ENCODE results near the gene EXOSC10. TPM values are rescaled to one million over a fixed set of nuclear protein-coding genes. Genes with fewer than 3 reads are reported as not detected.
"Not testable (repeated sequence)": the region's sequence is repeated elsewhere in the genome, so short reads cannot be mapped to it uniquely, and the experiment has no call there.

Gene EXOSC10
- total and polyA plus RNA-seq, 4 donors: 62.0 to 115 (median 80.6) TPM

- not testable (repeated sequence) for H3K36me3 ChIP-seq (ENCODE audit: control insufficient read depth, insufficient read depth, low read length); H3K4me1 ChIP-seq (ENCODE audit: control insufficient read depth, insufficient read depth, low read length); DNase-seq (ENCODE audit: low read depth in 4 of 6, low spot score in 6 of 6); H3K27ac ChIP-seq (ENCODE audit: low read depth, low read length); H3K4me3 ChIP-seq (ENCODE audit: low read depth, low read length); H3K27me3 ChIP-seq (ENCODE audit: control insufficient read depth, insufficient read depth, low read length); H3K9me3 ChIP-seq (ENCODE audit: control insufficient read depth, insufficient read depth, low read length)
- WGBS (ENCODE audit: insufficient coverage): 91% methylated on average over 5 of the region's 7 CpGs
Observed at GRCh38 chr1:11040105-11040429, 59.6 kb downstream of the EXOSC10 start.

DNA sequence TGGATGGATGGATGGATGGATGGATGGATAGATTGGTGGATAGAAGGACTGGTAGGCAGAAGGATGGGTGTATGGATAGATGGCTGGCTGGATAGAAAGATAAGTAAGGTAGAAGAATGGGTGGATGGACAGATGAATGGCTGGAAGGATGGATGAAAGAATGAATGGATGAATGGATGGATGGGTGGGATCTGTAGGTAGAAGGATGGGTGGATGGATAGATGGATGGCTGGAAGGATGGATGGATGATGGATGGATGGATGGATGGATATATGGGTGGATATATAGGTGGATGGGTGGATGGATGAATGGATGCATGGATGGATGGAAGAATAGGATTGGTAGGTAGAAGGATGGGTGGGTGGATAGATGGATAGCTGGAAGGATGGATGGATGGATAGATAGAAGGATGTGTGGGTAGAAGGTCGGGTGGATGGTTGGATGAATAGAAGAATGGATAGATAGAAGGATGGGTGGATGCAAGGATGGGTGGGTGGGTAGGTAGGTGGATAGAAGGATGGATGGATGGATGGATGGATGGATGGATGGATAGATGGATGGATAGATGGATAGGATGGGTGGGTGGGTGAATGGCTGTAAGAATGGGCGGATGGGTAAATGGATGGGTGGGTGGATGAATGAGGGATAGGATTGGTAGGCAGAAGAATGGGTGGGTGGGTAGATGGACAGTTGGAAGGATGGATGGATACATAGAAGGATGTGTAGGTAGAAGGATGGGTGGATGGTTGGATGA, 60.1 kb downstream of the EXOSC10 start:
- 80% methylated on average over 2 of the region's 2 CpGs for WGBS (ENCODE audit: insufficient coverage)
- DNase-seq (ENCODE audit: low read depth in 4 of 6, low spot score in 6 of 6): no peak
- no peaks in the 10 kb centered on the region for H3K9me3 ChIP-seq (ENCODE audit: control insufficient read depth, insufficient read depth, low read length)
- H3K4me1 ChIP-seq (ENCODE audit: control insufficient read depth, insufficient read depth, low read length): peaks cover 5% of the 10 kb centered on the region
- H3K27me3 ChIP-seq (ENCODE audit: control insufficient read depth, insufficient read depth, low read length): no peaks in the 10 kb centered on the region
- H3K4me3 ChIP-seq (ENCODE audit: low read depth, low read length): no peak overlapping the region
- no peak overlapping the region for H3K27ac ChIP-seq (ENCODE audit: low read depth, low read length)
- no peaks in the 10 kb centered on the region for H3K36me3 ChIP-seq (ENCODE audit: control insufficient read depth, insufficient read depth, low read length)

DNA sequence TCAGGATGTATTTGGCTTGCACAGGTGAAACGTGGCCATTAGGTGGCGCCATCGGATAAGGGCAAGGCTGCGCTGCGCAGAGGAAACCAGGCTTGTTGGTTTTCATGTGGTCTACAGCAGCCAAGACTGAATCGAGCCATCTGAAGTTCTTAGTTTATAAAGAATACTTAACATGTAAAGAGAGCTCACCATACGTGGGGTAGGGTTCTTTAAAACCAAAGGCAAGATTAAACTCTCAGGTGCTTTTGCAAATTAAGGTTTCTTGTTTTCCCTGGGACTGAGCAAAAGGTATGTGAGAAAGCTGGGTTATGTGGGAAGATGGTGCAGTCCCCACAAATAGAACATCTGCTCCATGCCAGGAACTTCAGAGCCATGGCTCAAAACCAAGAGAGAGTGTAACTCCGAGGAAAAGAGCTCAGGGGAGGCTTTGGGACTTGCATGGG, 61.9 kb downstream of the EXOSC10 start:
- Histone ChIP-seq H3K4me1 (ENCODE audit: control insufficient read depth, insufficient read depth, low read length) (peaks cover 5% of the 10 kb centered on the region), H3K9me3 (ENCODE audit: control insufficient read depth, insufficient read depth, low read length) (no peaks in the 10 kb centered on the region), H3K36me3 (ENCODE audit: control insufficient read depth, insufficient read depth, low read length) (no peaks in the 10 kb centered on the region), H3K27ac (ENCODE audit: low read depth, low read length) (no peak overlapping the region), H3K4me3 (ENCODE audit: low read depth, low read length) (no peak overlapping the region), H3K27me3 (ENCODE audit: control insufficient read depth, insufficient read depth, low read length) (no peaks in the 10 kb centered on the region)
- peak; percentile 78 to 97 (median 83) for DNase-seq (ENCODE audit: low read depth in 4 of 6, low spot score in 6 of 6)
- 0% methylated on average over 4 of the region's 8 CpGs for WGBS (ENCODE audit: insufficient coverage)

GRCh38 chr1:11037019-11037739, 62.5 kb downstream of the EXOSC10 start:
- not testable (repeated sequence) for H3K4me3 ChIP-seq (ENCODE audit: low read depth, low read length); H3K36me3 ChIP-seq (ENCODE audit: control insufficient read depth, insufficient read depth, low read length); H3K27ac ChIP-seq (ENCODE audit: low read depth, low read length); DNase-seq (ENCODE audit: low read depth in 4 of 6, low spot score in 6 of 6); H3K9me3 ChIP-seq (ENCODE audit: control insufficient read depth, insufficient read depth, low read length); H3K27me3 ChIP-seq (ENCODE audit: control insufficient read depth, insufficient read depth, low read length); H3K4me1 ChIP-seq (ENCODE audit: control insufficient read depth, insufficient read depth, low read length)
- 45% methylated on average over 8 of the region's 18 CpGs for WGBS (ENCODE audit: insufficient coverage)

DNA sequence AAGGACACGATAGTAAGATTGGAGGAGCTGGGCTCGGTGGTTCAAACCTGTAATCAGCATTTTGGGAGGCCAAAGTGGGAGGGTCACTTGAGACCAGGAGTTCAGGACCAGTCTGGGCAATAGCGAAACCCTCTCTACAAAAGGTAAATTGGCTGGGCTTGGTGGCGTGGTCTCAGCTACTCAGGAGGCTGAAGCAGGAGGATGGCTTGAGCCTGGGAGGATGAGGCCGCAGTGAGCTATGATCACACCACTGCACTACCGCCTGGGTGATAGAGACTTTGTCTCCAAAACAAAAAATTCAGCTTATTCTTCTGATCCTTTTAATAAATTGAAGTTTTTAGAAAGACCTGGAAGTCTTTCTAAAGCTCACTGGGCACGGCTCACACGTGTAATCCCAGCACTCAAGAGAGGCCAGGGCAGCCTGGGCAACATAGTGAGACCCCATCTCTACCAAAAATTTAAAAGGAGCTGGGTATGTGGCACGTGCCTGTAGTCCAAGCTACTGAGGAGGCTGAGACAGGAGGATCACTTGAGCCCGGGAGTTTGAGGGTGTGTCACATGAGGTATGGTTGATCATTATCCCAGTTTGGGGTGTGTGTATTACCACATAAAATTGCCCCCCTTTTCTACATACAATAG, 67.9 kb downstream of the EXOSC10 start:
- 95% methylated on average over 5 of the region's 10 CpGs for WGBS (ENCODE audit: insufficient coverage)
- no peaks in the 10 kb centered on the region for H3K9me3 ChIP-seq (ENCODE audit: control insufficient read depth, insufficient read depth, low read length)
- no peak overlapping the region for H3K4me3 ChIP-seq (ENCODE audit: low read depth, low read length)
- H3K27ac ChIP-seq (ENCODE audit: low read depth, low read length): no peak overlapping the region
- H3K4me1 ChIP-seq (ENCODE audit: control insufficient read depth, insufficient read depth, low read length): no peaks in the 10 kb centered on the region
- DNase-seq (ENCODE audit: low read depth in 4 of 6, low spot score in 6 of 6): no peak
- H3K36me3 ChIP-seq (ENCODE audit: control insufficient read depth, insufficient read depth, low read length): peaks cover 11% of the 10 kb centered on the region
- no peaks in the 10 kb centered on the region for H3K27me3 ChIP-seq (ENCODE audit: control insufficient read depth, insufficient read depth, low read length)

- DNase-seq (ENCODE audit: low read depth in 4 of 6, low spot score in 6 of 6): no peak
- 94% methylated on average over 3 of the region's 9 CpGs for WGBS (ENCODE audit: insufficient coverage)
- H3K27ac ChIP-seq (ENCODE audit: low read depth, low read length): no peak overlapping the region
- no peaks in the 10 kb centered on the region for H3K27me3 ChIP-seq (ENCODE audit: control insufficient read depth, insufficient read depth, low read length)
- H3K36me3 ChIP-seq (ENCODE audit: control insufficient read depth, insufficient read depth, low read length): peaks cover 11% of the 10 kb centered on the region
- H3K4me3 ChIP-seq (ENCODE audit: low read depth, low read length): no peak overlapping the region
- H3K4me1 ChIP-seq (ENCODE audit: control insufficient read depth, insufficient read depth, low read length): no peaks in the 10 kb centered on the region
- no peaks in the 10 kb centered on the region for H3K9me3 ChIP-seq (ENCODE audit: control insufficient read depth, insufficient read depth, low read length)
Observed at GRCh38 chr1:11030865-11031264, 68.8 kb downstream of the EXOSC10 start.

DNA sequence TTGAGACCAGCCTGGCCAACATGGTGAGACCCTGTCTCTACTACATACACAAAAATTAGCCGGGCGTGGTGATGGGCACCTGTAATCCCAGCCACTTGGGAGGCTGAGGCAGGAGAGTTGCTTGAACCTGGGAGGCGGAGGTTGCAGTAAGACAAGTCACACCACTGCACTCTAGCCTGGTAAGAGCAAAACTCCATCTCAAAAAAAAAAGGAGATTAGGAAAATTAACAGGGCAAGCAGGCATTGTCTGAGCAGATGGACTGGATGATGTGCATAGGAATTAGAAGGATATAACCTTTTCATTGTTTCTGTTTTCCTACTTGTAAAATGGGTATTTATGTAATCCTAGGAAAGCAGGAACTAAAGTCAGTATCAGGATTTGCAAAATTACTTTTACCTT, 71.7 kb downstream of the EXOSC10 start:
- Histone ChIP-seq H3K9me3 (ENCODE audit: control insufficient read depth, insufficient read depth, low read length) (no peaks in the 10 kb centered on the region), H3K27ac (ENCODE audit: low read depth, low read length) (no peak overlapping the region), H3K4me1 (ENCODE audit: control insufficient read depth, insufficient read depth, low read length) (no peaks in the 10 kb centered on the region), H3K4me3 (ENCODE audit: low read depth, low read length) (no peak overlapping the region), H3K36me3 (ENCODE audit: control insufficient read depth, insufficient read depth, low read length) (peaks cover 13% of the 10 kb centered on the region), H3K27me3 (ENCODE audit: control insufficient read depth, insufficient read depth, low read length) (no peaks in the 10 kb centered on the region)
- DNase-seq (ENCODE audit: low read depth in 4 of 6, low spot score in 6 of 6): no peak
- whole genome bisulfite sequencing (ENCODE audit: insufficient coverage): no CpG with 5 or more reads among the region's 3 CpGs

- peaks cover 14% of the 10 kb centered on the region for H3K36me3 ChIP-seq (ENCODE audit: control insufficient read depth, insufficient read depth, low read length)
- DNase-seq (ENCODE audit: low read depth in 4 of 6, low spot score in 6 of 6): no peak
- no peaks in the 10 kb centered on the region for H3K27me3 ChIP-seq (ENCODE audit: control insufficient read depth, insufficient read depth, low read length)
- H3K9me3 ChIP-seq (ENCODE audit: control insufficient read depth, insufficient read depth, low read length): no peaks in the 10 kb centered on the region
- no peaks in the 10 kb centered on the region for H3K4me1 ChIP-seq (ENCODE audit: control insufficient read depth, insufficient read depth, low read length)
- H3K27ac ChIP-seq (ENCODE audit: low read depth, low read length): no peak overlapping the region
- no peak overlapping the region for H3K4me3 ChIP-seq (ENCODE audit: low read depth, low read length)
- 58% methylated on average over 3 of the region's 6 CpGs for WGBS (ENCODE audit: insufficient coverage)
Observed at GRCh38 chr1:11027316-11027715, 72.4 kb downstream of the EXOSC10 start.

DNA sequence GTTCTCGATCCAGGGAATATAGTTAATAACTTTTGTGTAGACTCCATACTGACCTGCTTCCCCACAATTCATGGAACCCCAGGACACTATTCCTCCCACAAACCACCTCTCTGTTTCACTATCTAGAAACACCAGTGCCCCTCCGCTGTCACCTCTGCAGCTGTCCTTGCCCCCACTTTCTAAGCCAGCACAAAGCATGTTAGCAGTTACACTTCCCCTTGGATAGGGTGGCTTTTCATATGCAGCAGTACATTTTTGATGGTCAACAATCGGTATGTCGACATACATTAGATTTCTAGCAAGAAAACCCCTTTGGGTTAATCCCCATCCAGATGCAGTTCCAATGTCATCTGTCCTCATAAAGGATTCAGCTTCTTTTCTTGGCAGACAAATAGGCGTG, 72.8 kb downstream of the EXOSC10 start:
- no peak overlapping the region for H3K27ac ChIP-seq (ENCODE audit: low read depth, low read length)
- 100% methylated on average over 4 of the region's 5 CpGs for WGBS (ENCODE audit: insufficient coverage)
- H3K36me3 ChIP-seq (ENCODE audit: control insufficient read depth, insufficient read depth, low read length): peaks cover 18% of the 10 kb centered on the region

More for the DNA sequence above, 72.8 kb downstream of the EXOSC10 start:
- Histone ChIP-seq H3K9me3 (ENCODE audit: control insufficient read depth, insufficient read depth, low read length) (no peaks in the 10 kb centered on the region), H3K27me3 (ENCODE audit: control insufficient read depth, insufficient read depth, low read length) (no peaks in the 10 kb centered on the region), H3K4me3 (ENCODE audit: low read depth, low read length) (no peak overlapping the region), H3K4me1 (ENCODE audit: control insufficient read depth, insufficient read depth, low read length) (no peaks in the 10 kb centered on the region)
- no peak for DNase-seq (ENCODE audit: low read depth in 4 of 6, low spot score in 6 of 6)

All from spinal cord (tissue), 10 donors.